ENCODE results near the gene DYNC2H1.

DNA sequence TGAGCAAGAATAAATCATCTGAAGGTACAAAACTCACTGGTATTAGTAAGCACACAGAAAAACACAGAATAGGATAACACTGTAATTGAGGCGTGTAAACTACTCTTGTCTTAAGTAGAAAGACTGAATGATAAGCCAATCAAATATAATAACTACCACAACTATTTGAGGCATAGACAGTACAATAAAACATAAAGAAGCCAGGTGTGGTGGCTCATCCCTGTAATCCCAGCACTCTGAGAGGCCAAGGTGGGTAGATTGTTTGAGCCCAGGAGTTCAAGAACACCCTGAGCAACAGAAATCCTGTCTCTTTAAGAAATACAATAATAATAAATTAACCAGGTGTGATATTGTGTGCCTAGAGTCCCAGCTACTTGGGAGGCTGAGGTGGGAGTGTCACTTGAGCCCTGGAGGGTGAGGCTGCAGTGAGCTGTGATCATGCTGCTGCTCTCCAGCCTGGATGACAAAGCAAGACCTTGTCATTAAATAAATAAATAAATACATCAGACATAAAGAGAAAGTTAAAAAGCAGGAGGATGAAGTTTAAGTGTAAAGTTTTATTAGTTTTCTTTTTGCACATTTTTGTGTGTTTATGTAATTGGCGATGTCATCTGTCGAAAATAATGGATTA lies 390.6 kb downstream of the DYNC2H1 start:
- TF ChIP-seq, protein P1, sequence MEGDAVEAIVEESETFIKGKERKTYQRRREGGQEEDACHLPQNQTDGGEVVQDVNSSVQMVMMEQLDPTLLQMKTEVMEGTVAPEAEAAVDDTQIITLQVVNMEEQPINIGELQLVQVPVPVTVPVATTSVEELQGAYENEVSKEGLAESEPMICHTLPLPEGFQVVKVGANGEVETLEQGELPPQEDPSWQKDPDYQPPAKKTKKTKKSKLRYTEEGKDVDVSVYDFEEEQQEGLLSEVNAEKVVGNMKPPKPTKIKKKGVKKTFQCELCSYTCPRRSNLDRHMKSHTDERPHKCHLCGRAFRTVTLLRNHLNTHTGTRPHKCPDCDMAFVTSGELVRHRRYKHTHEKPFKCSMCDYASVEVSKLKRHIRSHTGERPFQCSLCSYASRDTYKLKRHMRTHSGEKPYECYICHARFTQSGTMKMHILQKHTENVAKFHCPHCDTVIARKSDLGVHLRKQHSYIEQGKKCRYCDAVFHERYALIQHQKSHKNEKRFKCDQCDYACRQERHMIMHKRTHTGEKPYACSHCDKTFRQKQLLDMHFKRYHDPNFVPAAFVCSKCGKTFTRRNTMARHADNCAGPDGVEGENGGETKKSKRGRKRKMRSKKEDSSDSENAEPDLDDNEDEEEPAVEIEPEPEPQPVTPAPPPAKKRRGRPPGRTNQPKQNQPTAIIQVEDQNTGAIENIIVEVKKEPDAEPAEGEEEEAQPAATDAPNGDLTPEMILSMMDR (IDR thresholded peaks at IDR 0.05) = no peak
- TF ChIP-seq EP300 (IDR thresholded peaks at IDR 0.05) (no peak), POLR2A (IDR thresholded peaks at IDR 0.05) (no peak)
